T-helper 17 cell (primary cell): ENCODE data around the gene TSTD2. TPM values are rescaled to one million over a fixed set of nuclear protein-coding genes. Genes with fewer than 3 reads are reported as not detected.

Source experiments
- ATAC-seq: fragments of 150-1000 bp; cut with Tn5 transposase; 2 replicates; pipeline ENCODE4 v1.10.0; 2021; ENCODE audit warnings: mild to moderate bottlenecking, moderate library complexity
- DNase-seq, 3 donors: peaks; one replicate each; pipeline versions ENCODE4 v3.0.0 to v3.0.0-alpha.2; 2020 to 2021
- H3K9me3 ChIP-seq: one replicate; pipeline ENCODE4 v1.7.0; 2013; ENCODE audit warnings: low read length, mild to moderate bottlenecking; ENCODE audit not compliant: control insufficient read depth, poor library complexity, severe bottlenecking
- H3K27ac Mint-ChIP-seq: one replicate; pipeline ENCODE4 v1.8.0; 2022; ENCODE audit warnings: mild to moderate bottlenecking, moderate library complexity, mixed read lengths
- H3K27me3 Mint-ChIP-seq: one replicate; pipeline ENCODE4 v1.8.0; 2022; ENCODE audit warnings: mixed read lengths
- H3K36me3 Mint-ChIP-seq: one replicate; pipeline ENCODE4 v1.8.0; 2022; ENCODE audit warnings: low read depth, mixed read lengths
- H3K4me1 Mint-ChIP-seq: one replicate; pipeline ENCODE4 v1.8.0; 2022; ENCODE audit warnings: mild to moderate bottlenecking, mixed read lengths
- H3K4me3 Mint-ChIP-seq: one replicate; pipeline ENCODE4 v1.8.0; 2022; ENCODE audit warnings: mild to moderate bottlenecking, moderate library complexity, mixed read lengths
- total RNA-seq, 4 donors: library from RNA in 2 of 4; stranded (reverse) in 2 of 4; gene quantifications; one replicate each; pipeline ENCODE4 v1.2.3 and lab custom pipeline; 2022 to 2026

Gene TSTD2
- total RNA-seq, 2 donors from 2014 or later: 15.5 to 26.7 TPM

DNA sequence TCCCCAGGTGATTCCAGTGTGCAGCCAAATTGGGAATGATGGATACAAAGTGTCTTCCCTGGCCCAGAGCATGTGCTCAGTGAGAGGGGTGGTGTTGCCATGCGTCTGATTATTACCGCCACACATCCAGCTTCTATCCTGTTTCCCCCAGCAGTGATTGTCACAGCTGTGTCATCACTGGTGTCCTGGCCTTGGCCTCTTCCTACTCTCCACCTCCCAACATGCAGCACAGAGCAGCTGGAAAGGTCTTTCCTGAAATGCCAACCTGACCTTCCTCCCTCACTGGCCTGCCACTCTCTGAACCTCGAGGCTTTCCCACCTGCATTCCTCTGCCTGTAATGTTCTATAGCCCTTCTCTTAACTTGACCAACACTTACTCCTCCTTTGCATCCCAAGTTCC lies 71.7 kb downstream of the TSTD2 start:
- ATAC-seq: no peak
- H3K27me3 Mint-ChIP-seq: peaks cover 46% of the 10 kb centered on the region
- H3K36me3 Mint-ChIP-seq: peaks cover 3% of the 10 kb centered on the region
- DNase-seq: no peak
- H3K27ac Mint-ChIP-seq: no peak overlapping the region
- H3K4me1 Mint-ChIP-seq: peaks cover 15% of the 10 kb centered on the region
- H3K4me3 Mint-ChIP-seq: no peak overlapping the region
- no peaks in the 10 kb centered on the region for H3K9me3 ChIP-seq

GRCh38 chr9:97560851-97561250 lies 72.3 kb downstream of the TSTD2 start:
- ATAC-seq (no peak), DNase-seq (no peak)
- Mint-ChIP-seq H3K27ac (no peak overlapping the region), H3K4me1 (peaks cover 15% of the 10 kb centered on the region), H3K36me3 (peaks cover 3% of the 10 kb centered on the region), H3K27me3 (peaks cover 50% of the 10 kb centered on the region), H3K4me3 (no peak overlapping the region)
- no peaks in the 10 kb centered on the region for H3K9me3 ChIP-seq

- no peaks in the 10 kb centered on the region for H3K9me3 ChIP-seq
- Mint-ChIP-seq H3K36me3 (peaks cover 3% of the 10 kb centered on the region), H3K4me1 (peaks cover 15% of the 10 kb centered on the region), H3K27ac (no peak overlapping the region), H3K27me3 (peaks cover 54% of the 10 kb centered on the region), H3K4me3 (no peak overlapping the region)
- ATAC-seq: no peak
- no peak for DNase-seq
Measured at GRCh38 chr9:97560154-97560553, 73.0 kb downstream of the TSTD2 start.

- H3K9me3 ChIP-seq: no peaks in the 10 kb centered on the region
- DNase-seq (no peak), ATAC-seq (no peak)
- Mint-ChIP-seq H3K4me3 (peak overlapping the region; percentile 12), H3K27ac (no peak overlapping the region), H3K27me3 (peaks cover 54% of the 10 kb centered on the region), H3K4me1 (peaks cover 15% of the 10 kb centered on the region), H3K36me3 (peaks cover 4% of the 10 kb centered on the region)
Measured at GRCh38 chr9:97559111-97559514, 74.1 kb downstream of the TSTD2 start.

DNA sequence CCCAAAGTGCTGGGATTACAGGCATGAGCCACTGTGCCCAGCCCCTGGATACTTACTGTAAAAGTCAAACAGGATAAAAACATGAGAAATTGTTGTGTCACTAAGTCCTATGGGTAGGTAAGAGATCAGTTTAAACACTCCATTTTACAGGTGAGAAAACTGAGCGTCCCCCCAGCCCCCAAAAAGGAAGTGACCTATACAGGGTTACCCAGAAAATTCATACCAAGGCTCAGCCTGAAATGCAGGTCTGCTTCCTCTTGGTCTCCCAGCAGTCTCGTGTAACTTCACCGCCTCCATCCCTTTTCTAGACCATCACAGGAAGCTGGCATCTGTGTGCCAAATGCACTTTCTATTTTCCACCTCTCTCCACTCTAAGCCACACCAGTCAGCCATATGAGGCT lies 74.5 kb downstream of the TSTD2 start:
- ATAC-seq: no peak
- no peaks in the 10 kb centered on the region for H3K9me3 ChIP-seq
- Mint-ChIP-seq H3K4me1 (peaks cover 15% of the 10 kb centered on the region), H3K27me3 (peaks cover 54% of the 10 kb centered on the region), H3K36me3 (peaks cover 6% of the 10 kb centered on the region), H3K4me3 (peak overlapping the region; percentile 12), H3K27ac (no peak overlapping the region)
- DNase-seq: no peak

DNA sequence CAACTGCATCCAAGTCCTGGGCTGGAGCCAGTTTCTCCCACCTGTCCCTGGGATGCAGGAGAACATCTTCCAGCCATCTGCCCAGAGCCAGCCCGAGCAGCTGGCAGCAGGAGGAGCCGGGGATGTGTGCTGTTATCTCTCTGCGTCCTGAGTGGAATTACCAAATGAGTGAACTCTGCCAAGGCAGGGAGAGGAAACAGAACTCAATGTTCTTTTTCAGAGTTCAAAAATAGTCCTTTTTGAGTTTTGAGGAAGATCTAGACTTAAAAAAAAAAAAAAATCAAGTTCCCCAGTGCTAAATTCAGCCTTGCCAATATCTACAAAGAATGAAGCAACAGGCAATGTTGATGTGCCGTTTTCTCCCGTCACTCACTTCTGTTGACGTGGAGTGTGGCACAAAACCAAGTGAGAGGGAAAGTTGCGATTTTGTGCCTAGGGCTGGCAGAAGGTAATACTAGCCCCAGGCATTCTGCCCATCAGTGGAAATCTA lies 75.5 kb downstream of the TSTD2 start:
- Mint-ChIP-seq H3K4me3 (no peak overlapping the region), H3K27ac (no peak overlapping the region), H3K27me3 (peaks cover 61% of the 10 kb centered on the region), H3K36me3 (peaks cover 6% of the 10 kb centered on the region), H3K4me1 (peaks cover 15% of the 10 kb centered on the region)
- DNase-seq: no peak
- ATAC-seq: no peak
- H3K9me3 ChIP-seq: no peaks in the 10 kb centered on the region

DNA sequence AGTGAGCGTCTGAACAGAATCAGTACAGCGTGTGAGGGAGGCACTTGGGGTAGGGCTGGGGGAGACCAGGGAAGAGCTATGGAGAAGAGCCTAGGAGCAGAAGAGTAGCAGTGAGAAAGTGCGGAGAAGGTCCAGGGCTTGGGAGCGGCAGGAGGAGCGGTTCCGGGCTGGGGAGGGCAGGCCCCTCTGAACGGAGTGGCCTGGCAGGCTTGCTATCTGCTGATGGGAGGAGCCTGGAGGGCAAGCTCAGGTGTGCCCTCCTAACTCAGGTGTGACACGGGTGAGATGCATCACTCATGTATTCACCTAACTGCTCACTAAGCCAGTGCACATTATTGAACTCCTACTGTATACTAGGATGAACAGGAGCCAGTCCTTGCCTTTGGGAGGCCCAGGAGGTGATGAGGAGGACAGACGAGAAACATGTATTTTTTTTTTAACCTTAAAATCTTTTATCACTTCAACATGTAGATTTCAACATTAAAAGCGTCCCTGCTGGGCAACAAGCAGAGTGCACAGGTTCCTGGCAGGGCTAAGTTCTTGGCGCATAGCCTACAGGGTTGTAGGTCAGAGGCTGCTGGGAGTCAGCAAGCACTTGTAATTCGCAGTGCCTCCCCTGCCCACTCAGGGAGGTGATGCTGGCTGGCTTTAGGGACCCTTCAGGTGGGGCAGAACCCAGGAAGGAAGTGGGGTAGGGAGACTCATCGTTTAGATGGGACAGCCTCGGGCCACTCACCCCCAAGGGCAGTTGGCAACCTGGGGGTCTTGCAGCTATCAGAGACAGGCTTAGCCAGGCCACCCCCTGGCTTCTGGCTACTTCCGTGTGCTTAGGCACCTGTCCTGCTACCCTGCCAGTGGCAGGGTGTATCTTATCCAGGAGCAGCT lies 76.2 kb downstream of the TSTD2 start:
- H3K9me3 ChIP-seq: no peaks in the 10 kb centered on the region
- Mint-ChIP-seq H3K4me3 (no peak overlapping the region), H3K4me1 (peaks cover 15% of the 10 kb centered on the region), H3K27ac (no peak overlapping the region), H3K36me3 (peaks cover 6% of the 10 kb centered on the region), H3K27me3 (peaks cover 64% of the 10 kb centered on the region)
- ATAC-seq (no peak), DNase-seq (no peak)

- Mint-ChIP-seq H3K4me3 (no peak overlapping the region), H3K36me3 (peaks cover 3% of the 10 kb centered on the region), H3K27ac (no peak overlapping the region), H3K27me3 (peaks cover 58% of the 10 kb centered on the region), H3K4me1 (peaks cover 15% of the 10 kb centered on the region)
- no peaks in the 10 kb centered on the region for H3K9me3 ChIP-seq
- DNase-seq (no peak), ATAC-seq (no peak)
Measured at GRCh38 chr9:97556036-97556720, 77.0 kb downstream of the TSTD2 start.

DNA sequence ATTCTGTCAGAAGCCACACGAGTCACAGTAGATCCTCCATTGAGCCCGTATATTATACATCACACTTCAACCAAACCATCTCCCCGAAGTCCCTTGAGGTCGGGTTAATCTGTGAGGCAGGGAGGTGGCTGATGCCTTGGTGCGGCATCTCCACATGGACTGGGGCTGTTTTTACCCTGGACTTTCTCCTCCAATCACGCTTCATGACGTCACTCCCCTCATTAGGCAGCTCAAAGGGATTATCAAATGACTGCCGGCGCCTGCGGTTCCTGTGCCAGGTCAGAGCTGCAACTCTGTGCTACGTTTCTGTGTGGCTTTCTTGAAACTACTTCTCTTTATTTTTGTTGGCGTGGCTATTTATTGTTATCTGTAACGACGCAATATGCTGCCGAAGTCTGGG lies 78.0 kb downstream of the TSTD2 start:
- ATAC-seq (no peak), DNase-seq (no peak)
- Mint-ChIP-seq H3K4me3 (no peak overlapping the region), H3K27me3 (peaks cover 55% of the 10 kb centered on the region), H3K36me3 (peaks cover 3% of the 10 kb centered on the region), H3K27ac (no peak overlapping the region), H3K4me1 (peaks cover 15% of the 10 kb centered on the region)
- no peaks in the 10 kb centered on the region for H3K9me3 ChIP-seq

DNA sequence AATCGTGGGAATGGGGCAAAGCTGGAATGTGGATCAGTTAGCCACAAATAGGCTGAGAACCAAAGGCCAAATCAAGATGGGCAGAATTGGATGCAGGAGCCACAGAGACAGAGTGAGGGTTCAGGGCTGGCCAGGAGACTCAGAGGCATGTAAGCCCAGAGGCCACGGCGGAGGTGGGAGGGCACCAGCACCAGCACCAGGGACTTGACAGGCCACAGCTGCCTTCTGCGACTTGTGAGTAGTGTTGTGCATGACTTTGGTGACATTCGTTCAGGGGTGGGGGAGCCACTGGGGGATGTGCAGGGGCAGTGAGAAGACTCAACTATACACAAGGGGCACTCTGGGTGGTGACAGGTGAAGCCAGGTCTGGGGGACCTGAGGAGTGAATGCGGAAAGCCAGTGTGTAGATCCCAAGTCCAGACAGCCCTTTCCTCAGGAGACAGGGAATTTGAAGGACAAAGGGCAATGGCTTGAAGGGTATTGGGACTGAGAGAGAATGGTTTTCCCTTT lies 78.5 kb downstream of the TSTD2 start:
- no peak overlapping the region for H3K4me3 Mint-ChIP-seq
- H3K36me3 Mint-ChIP-seq: peaks cover 3% of the 10 kb centered on the region
- peaks cover 51% of the 10 kb centered on the region for H3K27me3 Mint-ChIP-seq
- no peaks in the 10 kb centered on the region for H3K9me3 ChIP-seq
- H3K27ac Mint-ChIP-seq: no peak overlapping the region
- ATAC-seq (no peak), DNase-seq (no peak)
- H3K4me1 Mint-ChIP-seq: peaks cover 11% of the 10 kb centered on the region

DNA sequence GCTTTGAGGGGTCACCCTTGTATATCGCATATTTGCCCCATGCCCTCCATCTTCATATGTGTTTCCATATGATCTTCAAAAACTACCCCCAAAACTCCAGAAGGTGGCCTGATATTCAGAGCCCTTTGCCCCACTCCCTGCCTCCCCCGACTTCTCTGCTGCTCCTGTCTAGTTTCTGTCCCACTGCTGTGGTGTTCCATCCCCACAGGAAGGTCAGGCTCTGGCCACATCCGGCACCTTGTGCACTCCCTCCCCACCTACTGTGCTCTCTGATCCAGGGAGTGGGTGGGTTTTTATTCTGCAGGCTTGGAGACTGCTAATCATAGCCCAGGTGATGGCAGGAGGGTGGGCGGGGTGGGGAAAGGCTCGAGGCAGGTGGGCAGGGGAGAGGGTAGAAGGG lies 79.3 kb downstream of the TSTD2 start:
- Mint-ChIP-seq H3K4me1 (peaks cover 7% of the 10 kb centered on the region), H3K36me3 (peaks cover 3% of the 10 kb centered on the region), H3K27ac (no peak overlapping the region), H3K27me3 (peaks cover 49% of the 10 kb centered on the region), H3K4me3 (no peak overlapping the region)
- no peaks in the 10 kb centered on the region for H3K9me3 ChIP-seq
- no peak for DNase-seq
- ATAC-seq: no peak

GRCh38 chr9:97553141-97553540 lies 80.0 kb downstream of the TSTD2 start:
- DNase-seq (no peak), ATAC-seq (no peak)
- Mint-ChIP-seq H3K4me1 (peaks cover 5% of the 10 kb centered on the region), H3K27ac (no peak overlapping the region), H3K27me3 (peaks cover 52% of the 10 kb centered on the region), H3K36me3 (peaks cover 3% of the 10 kb centered on the region), H3K4me3 (no peak overlapping the region)
- no peaks in the 10 kb centered on the region for H3K9me3 ChIP-seq

DNA sequence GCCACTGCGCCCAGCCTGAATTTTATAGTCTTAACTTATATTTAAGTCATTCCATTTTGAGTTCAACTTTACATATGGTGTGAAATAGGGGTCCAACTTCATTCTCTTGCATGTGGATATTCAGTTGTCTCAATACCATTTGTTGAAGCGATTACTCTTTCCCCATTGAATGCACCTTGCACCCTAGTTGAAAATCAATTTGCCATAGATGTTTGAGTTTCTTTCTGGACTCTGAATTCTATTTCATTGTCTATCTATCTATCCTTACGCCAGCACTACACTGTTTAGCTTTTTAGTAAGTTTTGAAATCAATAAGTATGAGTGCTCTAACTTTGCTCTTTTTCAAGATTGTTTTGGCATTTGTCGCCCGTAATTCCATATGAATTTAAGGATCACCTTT lies 81.9 kb downstream of the TSTD2 start:
- DNase-seq: no peak
- H3K27me3 Mint-ChIP-seq: peaks cover 47% of the 10 kb centered on the region
- H3K36me3 Mint-ChIP-seq: peaks cover 3% of the 10 kb centered on the region
- no peaks in the 10 kb centered on the region for H3K9me3 ChIP-seq
- no peak for ATAC-seq
- no peak overlapping the region for H3K4me3 Mint-ChIP-seq
- H3K27ac Mint-ChIP-seq: no peak overlapping the region
- H3K4me1 Mint-ChIP-seq: no peaks in the 10 kb centered on the region
